ENCODE measurements around the gene PPP3R1.

Gene PPP3R1

DNA sequence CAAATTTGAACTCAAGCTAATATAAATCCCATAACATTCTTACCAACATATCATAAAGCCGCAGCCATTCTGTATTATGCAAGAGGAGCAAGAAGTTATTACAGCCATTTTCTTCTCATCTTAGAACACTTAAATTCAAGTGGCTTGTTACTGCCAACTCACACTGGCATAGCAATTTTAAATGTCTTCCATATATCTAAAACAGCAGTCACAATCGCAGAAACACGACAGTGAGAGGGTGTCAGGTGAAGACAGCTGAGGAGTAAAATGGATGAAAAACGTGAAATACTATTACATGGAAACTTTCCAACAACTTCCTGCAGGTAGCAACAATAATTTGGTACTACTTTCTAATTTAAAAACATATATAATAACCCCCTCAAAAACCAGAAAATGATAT lies 17.9 kb downstream of the PPP3R1 start:
- DNase-seq (ENCODE audit: low read depth in 2 of 2), result no peak

GRCh38 chr2:68231061-68231372 lies 21.3 kb downstream of the PPP3R1 start:
- no peak for DNase-seq (ENCODE audit: low read depth in 2 of 2)

- no peak for DNase-seq (ENCODE audit: low read depth in 2 of 2)
These were observed 21.9 kb downstream of the PPP3R1 start for GRCh38 chr2:68230241-68231060.

DNA sequence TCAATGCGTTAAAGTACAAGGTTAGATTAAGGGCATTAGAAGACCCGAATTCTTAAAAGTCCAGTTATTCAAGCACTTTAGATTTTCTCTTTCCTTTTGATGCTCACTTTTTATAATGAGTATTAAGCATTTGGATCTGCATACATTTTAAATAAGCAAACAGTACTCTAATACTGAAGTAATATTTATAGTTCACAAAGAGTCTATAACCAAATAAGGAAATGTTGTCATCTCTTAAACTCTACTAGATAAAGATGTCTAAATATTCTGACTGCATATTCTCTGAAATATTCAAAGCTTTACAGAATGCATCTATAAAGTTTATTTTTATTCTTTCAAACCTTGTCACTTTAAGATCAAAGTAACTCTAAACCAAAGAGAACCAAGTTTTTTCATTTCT lies 25.5 kb downstream of the PPP3R1 start:
- no peak for DNase-seq (ENCODE audit: low read depth in 2 of 2)

DNA sequence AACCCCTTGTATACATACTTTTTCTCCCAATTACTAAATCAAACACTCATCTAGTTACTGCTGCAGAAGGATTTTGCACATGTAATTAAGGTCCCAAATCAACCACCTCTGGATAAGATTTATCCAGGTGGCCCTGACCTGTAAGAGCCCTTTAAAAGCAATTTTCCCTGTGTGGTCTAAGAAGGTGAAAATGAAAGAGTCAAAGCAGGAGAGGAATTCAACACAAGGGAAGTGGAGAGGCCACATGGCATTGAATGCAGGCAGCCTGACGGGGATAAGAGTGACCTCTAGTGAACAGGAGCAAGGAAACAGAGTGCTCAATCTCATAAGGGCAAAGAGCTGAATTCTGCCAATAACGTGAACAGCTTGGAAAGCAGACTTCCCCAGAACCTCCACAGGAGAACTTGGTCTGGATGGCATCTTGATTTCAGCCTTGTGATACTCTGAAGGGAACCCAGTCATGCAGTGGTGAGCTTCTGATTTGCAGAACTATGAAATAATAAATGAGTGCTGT lies 27.2 kb downstream of the PPP3R1 start:
- DNase-seq (ENCODE audit: low read depth in 2 of 2), result no peak

GRCh38 chr2:68223419-68223818 lies 28.9 kb downstream of the PPP3R1 start:
- no peak for DNase-seq (ENCODE audit: low read depth in 2 of 2)

GRCh38 chr2:68222287-68222686 lies 30.0 kb downstream of the PPP3R1 start:
- DNase-seq (ENCODE audit: low read depth in 2 of 2), result no peak

DNA sequence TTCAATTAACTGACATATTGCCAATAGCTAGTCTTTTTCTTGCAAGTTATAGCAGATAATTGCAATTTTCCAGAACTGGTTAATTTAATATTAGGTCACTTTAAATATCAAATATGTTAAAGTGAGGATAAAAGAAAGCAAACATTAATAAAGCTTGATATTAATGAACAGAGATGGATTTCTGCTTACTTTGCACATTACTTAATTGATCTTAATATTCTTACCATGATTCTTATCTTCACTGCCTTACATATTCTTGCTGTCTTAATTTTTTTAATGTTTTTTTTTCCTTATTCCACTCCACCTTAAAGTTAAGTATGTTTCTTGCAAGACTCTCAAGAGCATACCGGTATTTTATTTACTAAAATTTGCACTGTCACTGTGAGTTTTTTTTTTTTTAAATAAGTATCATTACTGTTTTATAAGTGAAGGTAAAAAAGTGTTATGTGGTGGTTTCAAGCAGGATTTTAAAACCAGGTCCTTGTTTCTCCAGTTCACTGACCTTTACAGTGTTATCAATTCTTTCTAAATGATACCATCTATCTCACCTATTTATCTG lies 33.9 kb downstream of the PPP3R1 start:
- no peak for DNase-seq (ENCODE audit: low read depth in 2 of 2)

- no peak for DNase-seq (ENCODE audit: low read depth in 2 of 2)
These were observed 34.6 kb downstream of the PPP3R1 start for GRCh38 chr2:68217729-68218128.

DNA sequence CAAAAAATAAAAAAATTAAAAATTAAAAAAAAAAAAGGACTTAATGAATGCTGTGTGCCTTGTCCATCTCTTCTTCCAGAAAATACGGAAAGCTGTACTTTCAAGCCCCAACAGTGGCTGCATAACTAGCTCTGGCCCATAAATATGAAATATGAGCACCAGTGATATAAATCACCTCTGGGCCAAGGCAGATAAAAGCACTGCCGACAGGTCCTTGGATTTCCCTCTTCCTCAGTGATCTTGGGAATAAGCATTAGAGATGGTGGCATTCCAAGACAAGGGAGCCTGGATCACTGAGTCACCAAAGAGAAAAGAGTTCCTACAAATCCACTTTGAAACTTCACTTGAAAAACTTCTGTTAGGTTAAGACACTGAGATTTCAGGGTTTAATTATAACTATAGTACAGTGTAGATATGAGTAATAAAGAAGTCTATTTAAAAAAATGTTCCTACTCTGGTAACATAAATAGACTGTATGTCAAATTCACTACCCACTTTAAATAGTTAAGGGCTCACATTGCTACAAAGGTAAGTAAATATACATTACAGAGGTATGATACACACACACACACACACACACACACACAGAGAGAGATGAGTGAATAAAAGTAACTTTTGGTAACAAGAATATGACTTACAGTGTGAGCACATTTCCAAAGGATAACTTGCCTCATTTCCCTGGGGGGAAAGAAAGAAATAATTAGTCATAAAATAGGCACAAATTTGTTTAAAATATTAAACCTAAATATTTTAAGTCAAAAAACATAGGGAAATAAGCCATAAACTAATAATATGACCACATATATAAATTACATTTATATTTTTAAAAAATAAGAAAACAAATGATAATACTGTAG lies 35.6 kb downstream of the PPP3R1 start:
- DNase-seq (ENCODE audit: low read depth in 2 of 2), result no peak

DNA sequence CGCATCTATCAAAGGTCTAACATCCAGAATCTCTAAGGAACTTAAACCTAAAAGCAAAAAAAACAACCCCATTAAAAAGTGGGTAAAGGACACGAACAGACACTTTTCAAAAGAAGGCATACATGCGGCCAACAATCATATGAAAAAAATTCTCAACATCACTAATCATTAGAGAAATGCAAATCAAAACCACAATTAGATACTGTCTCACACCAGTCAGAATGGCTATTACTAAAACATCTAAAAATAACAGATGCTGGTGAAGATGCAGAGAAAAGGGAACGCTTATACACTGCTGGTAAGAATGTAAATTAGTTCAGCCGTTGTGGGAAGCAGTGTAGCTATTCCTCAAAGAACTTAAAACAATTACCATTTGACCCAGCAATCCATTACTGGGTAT lies 38.0 kb downstream of the PPP3R1 start:
- no peak for DNase-seq (ENCODE audit: low read depth in 2 of 2)

- no peak for DNase-seq (ENCODE audit: low read depth in 2 of 2)
These were observed 45.5 kb downstream of the PPP3R1 start for GRCh38 chr2:68206793-68207192.

DNA sequence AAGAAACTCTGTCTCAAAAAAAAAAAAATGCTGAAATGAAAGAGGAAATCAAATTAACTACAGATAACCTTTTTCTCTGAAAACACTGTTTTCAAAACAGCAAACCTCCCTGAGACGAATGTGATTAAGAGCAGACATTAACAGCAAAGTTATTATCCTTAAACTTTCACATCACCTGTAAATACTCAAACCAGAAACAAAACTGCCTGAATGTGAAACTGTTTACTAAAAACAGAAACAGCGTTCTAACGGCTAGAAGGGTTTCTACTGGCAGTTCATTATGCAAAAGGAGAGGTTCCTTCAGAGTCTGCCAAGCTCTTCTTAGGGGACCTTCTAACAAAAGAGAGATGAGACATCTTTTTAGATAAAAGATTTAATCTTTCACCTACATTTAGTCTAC lies 48.7 kb downstream of the PPP3R1 start:
- no peak for DNase-seq (ENCODE audit: low read depth in 2 of 2)

DNA sequence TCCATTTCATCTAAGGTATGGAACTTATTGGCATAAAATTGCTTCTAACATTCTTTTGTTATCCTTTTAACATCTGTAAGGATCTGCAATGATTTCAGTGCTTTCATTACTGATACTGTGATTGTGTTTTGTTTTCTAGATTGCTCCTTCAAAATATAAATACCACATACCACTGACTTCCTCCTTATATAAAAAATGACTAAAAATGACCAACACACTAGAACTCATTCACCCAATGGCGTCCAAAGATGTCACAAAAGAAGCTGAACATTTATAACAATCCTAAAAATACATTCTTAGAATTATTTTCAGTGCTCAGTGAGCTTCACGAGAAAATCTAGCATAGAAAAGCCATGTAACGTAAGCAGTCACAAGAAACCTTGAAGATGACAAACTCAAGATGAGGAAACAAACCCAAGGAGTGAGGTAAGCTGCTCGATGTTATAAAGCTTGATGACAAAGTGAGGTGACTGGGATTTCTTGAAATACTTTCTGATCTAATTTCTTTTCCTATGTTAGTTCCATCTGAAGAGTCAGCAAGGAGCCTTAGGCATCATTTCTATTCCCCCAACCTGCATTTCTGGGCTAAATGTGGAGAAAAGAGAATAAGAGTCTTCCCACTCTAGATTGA lies 52.1 kb downstream of the PPP3R1 start:
- DNase-seq (ENCODE audit: low read depth in 2 of 2), result no peak

DNA sequence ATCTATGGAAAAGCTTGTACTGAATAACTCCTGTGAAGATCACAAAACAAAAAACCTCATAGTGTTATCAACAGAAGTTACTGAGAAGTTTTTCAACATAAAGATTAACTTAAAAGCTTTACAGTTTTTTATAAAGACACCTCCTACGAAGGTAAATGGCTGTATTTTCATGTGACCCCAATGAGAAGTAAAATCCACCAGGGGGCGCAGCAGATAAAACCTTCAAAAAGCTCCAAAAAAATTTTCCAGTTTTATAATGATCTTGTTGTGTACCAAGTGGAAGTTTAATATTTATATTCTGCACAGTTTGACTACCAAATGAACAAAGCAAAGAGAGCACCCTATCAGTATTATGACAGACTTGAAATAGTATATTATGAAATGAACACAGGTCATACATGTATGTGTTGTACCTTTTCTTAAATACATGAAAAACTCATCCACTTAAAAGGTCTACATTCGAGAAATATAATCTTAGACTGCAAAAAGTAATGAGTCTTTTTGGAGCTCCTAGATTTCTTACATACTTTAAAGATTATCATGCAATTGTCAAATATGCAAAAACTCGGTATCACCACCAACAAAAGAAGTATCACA lies 56.1 kb downstream of the PPP3R1 start:
- DNase-seq (ENCODE audit: low read depth in 2 of 2), result no peak

GRCh38 chr2:68195096-68195495 lies 57.2 kb downstream of the PPP3R1 start:
- no peak for DNase-seq (ENCODE audit: low read depth in 2 of 2)

DNA sequence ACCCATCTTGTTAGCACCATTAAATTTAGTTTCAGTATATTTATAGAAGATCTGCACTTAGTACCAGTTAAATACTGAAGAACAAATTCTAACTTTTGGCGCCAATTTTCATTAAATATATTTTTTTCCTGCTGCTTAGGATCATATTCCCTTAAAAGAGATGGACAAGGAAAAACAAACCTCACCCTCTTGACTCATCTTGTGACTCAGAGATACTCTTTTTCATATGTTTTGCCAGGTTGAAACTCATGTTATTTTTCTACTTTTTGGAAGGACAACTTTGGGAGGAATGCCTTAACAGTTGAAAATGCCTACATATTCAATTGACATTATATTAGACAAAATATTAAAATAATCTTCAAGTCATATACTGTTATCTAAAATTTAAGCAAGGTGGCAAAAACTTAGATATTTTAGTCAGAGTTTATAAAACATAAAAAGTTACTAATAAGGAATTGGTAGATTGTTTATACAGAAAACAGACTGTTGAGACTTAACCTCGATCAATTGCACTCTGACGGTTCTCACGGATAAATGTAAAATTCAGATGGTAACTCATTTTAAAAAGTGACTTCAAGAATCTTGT lies 58.5 kb downstream of the PPP3R1 start:
- DNase-seq (ENCODE audit: low read depth in 2 of 2), result no peak

DNA sequence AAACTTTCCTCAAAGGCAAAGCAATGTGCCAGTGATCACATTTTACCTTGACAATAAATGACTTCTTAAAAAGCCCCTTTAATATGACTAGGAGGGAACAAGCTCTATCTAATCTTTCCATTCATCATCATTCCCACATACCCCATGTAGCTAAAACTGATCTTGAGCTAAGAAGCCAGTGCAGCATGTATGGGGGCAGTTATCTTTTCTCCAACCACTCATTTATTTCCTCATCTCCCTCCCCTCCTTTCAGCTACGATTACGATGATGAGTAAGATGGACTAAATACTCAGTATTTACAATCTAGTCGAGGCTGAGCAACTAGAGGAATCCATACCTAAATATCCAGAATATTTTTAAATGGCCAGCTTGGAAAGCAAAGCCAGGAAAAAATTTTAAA lies 59.2 kb downstream of the PPP3R1 start:
- no peak for DNase-seq (ENCODE audit: low read depth in 2 of 2)

DNA sequence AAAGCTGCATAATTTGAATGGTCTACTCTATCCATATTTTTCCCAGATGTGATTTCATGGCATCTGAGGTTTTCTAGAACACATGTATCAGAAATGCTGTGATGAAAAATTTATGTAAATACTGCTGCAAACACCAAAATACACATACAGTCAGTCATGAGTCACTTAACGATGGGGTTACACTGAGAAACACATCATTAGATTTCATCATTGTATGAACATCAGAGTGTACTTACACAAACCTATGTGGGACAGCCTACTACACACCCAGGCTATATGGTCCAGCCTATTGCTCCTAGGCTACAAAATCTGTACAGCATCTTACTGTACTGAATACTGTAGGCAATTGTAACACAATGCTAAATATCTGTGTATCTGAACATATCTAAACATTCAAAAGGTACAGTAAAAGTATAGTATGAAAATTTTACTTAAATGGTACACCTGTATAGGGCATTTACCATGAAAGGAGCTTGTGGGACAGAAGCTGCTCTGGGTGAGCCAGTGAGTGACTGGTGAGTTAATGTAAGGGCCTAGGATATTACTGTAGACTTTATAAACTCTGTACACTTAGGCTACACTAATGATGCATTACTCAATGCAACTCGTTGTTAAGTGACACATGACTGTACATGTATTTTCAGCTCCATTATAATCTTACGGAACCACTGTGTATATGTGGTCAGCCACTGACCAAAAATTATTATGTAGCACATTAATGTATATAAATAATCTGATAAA lies 61.2 kb downstream of the PPP3R1 start:
- no peak for DNase-seq (ENCODE audit: low read depth in 2 of 2)

DNA sequence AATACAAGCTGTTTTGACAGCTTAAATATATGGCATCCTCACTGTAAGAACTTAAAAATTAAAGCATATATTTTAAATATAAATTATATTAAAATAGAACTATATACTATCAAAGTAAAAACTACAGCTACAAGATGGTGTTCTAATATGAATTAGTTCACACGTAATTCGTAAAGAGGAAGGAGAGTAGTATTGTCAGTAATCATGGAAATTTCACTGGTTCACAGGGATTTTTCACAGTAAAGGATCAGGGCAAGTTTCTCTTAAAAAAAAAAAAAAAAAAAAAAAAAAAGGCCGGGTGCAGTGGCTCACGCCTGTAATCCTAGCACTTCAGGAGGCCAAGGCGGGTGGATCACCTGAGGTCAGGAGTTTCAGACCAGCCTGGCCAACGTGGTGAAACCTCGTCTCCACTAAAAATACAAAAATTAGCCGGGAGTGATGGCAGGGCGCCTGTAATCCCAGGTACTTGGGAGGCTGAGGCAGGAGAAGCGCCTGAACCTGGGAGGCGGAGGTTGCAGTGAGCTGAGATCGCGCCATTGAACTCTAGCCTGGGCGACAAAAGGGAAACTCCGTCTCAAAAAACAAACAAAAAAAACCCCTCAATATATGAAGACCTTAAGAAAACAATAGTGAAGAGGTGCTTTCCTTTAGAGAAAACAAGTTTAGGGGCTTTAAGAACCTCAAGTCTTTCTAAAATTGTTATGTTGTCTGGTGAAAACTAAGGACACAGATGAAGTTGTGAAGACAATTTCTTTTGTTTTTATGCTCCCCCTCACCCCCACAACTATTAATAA lies 62.1 kb downstream of the PPP3R1 start:
- DNase-seq (ENCODE audit: low read depth in 2 of 2), result no peak
